IMR-90 (cell line): Measurements from ENCODE around the gene UBE2D4. TPM values are rescaled to one million over a fixed set of nuclear protein-coding genes. Genes with fewer than 3 reads are reported as not detected.
"Not testable (repeated sequence)": the region's sequence is repeated elsewhere in the genome, so short reads cannot be mapped to it uniquely, and the experiment has no call there.

Experiments
- ATAC-seq: fragments of 200-7000 bp; cut with Tn5 transposase; 2 replicates; pipeline ENCODE4 v1.9.1; 2020; ENCODE audit warnings: low read depth, mild to moderate bottlenecking, moderate library complexity
- BruUV-seq: library from RNA; stranded (reverse); fragments of 400-500 nt; replicated peaks from 2 replicates; lab custom pipeline; 2021; lab: Mats Ljungman, UMichigan
- CTCF ChIA-PET: fragments of 300-600 bp; formaldehyde crosslinking; extraction: SDS; loops from one replicate; lab custom pipeline; 2021; ENCODE audit warnings: antibody characterized with exemption; lab: Yijun Ruan, JAX
- POLR2A ChIA-PET: fragments of 300-600 bp; sonication (Branson Sonifier 250); formaldehyde crosslinking; loops from one replicate; lab custom pipeline; 2022; ENCODE audit warnings: antibody characterized with exemption; ENCODE audit not compliant: unreplicated experiment; lab: Charles Lee
- DNase-seq: peaks from one replicate; pipeline ENCODE4 v3.0.0; 2013
- H2AFZ ChIP-seq: replicated peaks from 2 replicates; pipeline ENCODE3; 2013; ENCODE audit warnings: low read length, mild to moderate bottlenecking; ENCODE audit not compliant: poor library complexity
- H2AK5ac ChIP-seq: 2 replicates; pipeline ENCODE4 v1.6.1; 2013; ENCODE audit warnings: low read depth, low read length, inconsistent platforms
- H2AK9ac ChIP-seq: replicated peaks from 2 replicates; pipeline ENCODE3; 2013; ENCODE audit warnings: mild to moderate bottlenecking, low read depth, low read length, moderate library complexity; ENCODE audit not compliant: poor library complexity
- H2BK120ac ChIP-seq: 2 replicates; pipeline ENCODE4 v1.6.1; 2013; ENCODE audit warnings: low read depth, low read length, inconsistent platforms
- H2BK15ac ChIP-seq: 3 replicates; pipeline ENCODE4 v1.6.1; 2013; ENCODE audit warnings: low read depth, low read length, inconsistent platforms
- H2BK20ac ChIP-seq: 2 replicates; pipeline ENCODE4 v1.6.1; 2013; ENCODE audit warnings: low read depth, mild to moderate bottlenecking, inconsistent platforms, low read length, moderate library complexity
- H2BK5ac ChIP-seq: 2 replicates; pipeline ENCODE4 v1.6.1; 2013; ENCODE audit warnings: mild to moderate bottlenecking, low read depth, low read length, inconsistent platforms; ENCODE audit not compliant: poor library complexity, severe bottlenecking
- H3K14ac ChIP-seq: replicated peaks from 2 replicates; pipeline ENCODE4 v1.6.1; 2013; ENCODE audit warnings: low read depth, low read length, inconsistent platforms
- H3K18ac ChIP-seq: 2 replicates; pipeline ENCODE4 v1.6.1; 2013; ENCODE audit warnings: low read depth, low read length, control low read depth
- H3K23ac ChIP-seq: 2 replicates; pipeline ENCODE4 v1.6.1; 2013; ENCODE audit warnings: low read depth, low read length, inconsistent platforms
- H3K27ac ChIP-seq: 2 replicates; pipeline ENCODE4 v1.5.1; 2013; ENCODE audit warnings: mild to moderate bottlenecking, control low read depth, low read length; ENCODE audit not compliant: insufficient read depth
- H3K27me3 ChIP-seq: 2 replicates; pipeline ENCODE4 v1.6.1; 2013; ENCODE audit warnings: low read length; ENCODE audit not compliant: control insufficient read depth, insufficient read depth
- H3K36me3 ChIP-seq: 2 replicates; pipeline ENCODE4 v1.6.1; 2013; ENCODE audit warnings: low read length, mixed read lengths; ENCODE audit not compliant: control insufficient read depth, insufficient read depth
- H3K4ac ChIP-seq: 2 replicates; pipeline ENCODE4 v1.6.1; 2013; ENCODE audit warnings: low read depth, low read length, inconsistent platforms
- H3K4me1 ChIP-seq: 2 replicates; pipeline ENCODE4 v1.6.1; 2013; ENCODE audit warnings: low read length, mixed read lengths; ENCODE audit not compliant: control insufficient read depth, insufficient read depth
- H3K4me2 ChIP-seq: 2 replicates; pipeline ENCODE4 v1.6.1; 2013; ENCODE audit warnings: low read depth, mild to moderate bottlenecking, control low read depth, low read length, moderate library complexity
- H3K4me3 ChIP-seq: 2 replicates; pipeline ENCODE4 v1.5.1; 2013; ENCODE audit warnings: low read depth, mild to moderate bottlenecking, control low read depth, low read length, moderate library complexity; ENCODE audit not compliant: insufficient read depth
- H3K56ac ChIP-seq: 2 replicates; pipeline ENCODE4 v1.6.1; 2013; ENCODE audit warnings: low read length, inconsistent platforms; ENCODE audit not compliant: insufficient read depth; ENCODE audit errors: extremely low read depth
- H3K79me1 ChIP-seq, 2 experiments: 2 replicates each; pipeline ENCODE4 v1.6.1; 2013; ENCODE audit warnings: low read length in 2 of 2, inconsistent platforms in 1 of 2, low read depth in 1 of 2
- H3K9ac ChIP-seq: 2 replicates; pipeline ENCODE4 v1.6.1; 2013; ENCODE audit warnings: low read depth, low read length, control low read depth
- H3K9me1 ChIP-seq: 2 replicates; pipeline ENCODE4 v1.6.1; 2013; ENCODE audit warnings: low read length, inconsistent platforms; ENCODE audit not compliant: insufficient read depth
- H3K9me3 ChIP-seq: 2 replicates; pipeline ENCODE4 v1.6.1; 2013; ENCODE audit warnings: low read length; ENCODE audit not compliant: control insufficient read depth, insufficient read depth
- H4K20me1 ChIP-seq: 2 replicates; pipeline ENCODE4 v1.6.1; 2013; ENCODE audit warnings: low read length, inconsistent platforms; ENCODE audit not compliant: insufficient read depth
- H4K5ac ChIP-seq: 2 replicates; pipeline ENCODE4 v1.6.1; 2013; ENCODE audit warnings: mild to moderate bottlenecking, low read depth, low read length, control low read depth
- H4K8ac ChIP-seq, 2 experiments: 2 replicates each; pipeline ENCODE4 v1.6.1; 2013; ENCODE audit warnings: low read depth in 2 of 2, low read length in 2 of 2, control low read depth in 1 of 2, inconsistent platforms in 1 of 2
- H4K91ac ChIP-seq: 2 replicates; pipeline ENCODE4 v1.6.1; 2013; ENCODE audit warnings: low read depth, low read length, inconsistent platforms; ENCODE audit not compliant: insufficient read depth
- WGBS, 2 experiments: methylation state at CpG; one replicate each; pipeline versions ENCODE4 v1.1.5 to v1.1.7; 2013; ENCODE audit warnings: missing lambda C conversion rate in 2 of 2; ENCODE audit not compliant: insufficient read length in 1 of 2; ENCODE audit errors: extremely low coverage in 2 of 2; 5-methylcytosine and 5-hydroxymethylcytosine counted together
- dilution Hi-C: fragments of 300-500 bp; cut with HindIII; formaldehyde crosslinking; loops from one replicate; pipeline ENCODE4 v1.14.3; 2018; ENCODE audit warnings: low sequenced_read_pairs; ENCODE audit not compliant: unreplicated experiment
- in situ Hi-C: fragments of 300-500 bp; cut with MboI; formaldehyde crosslinking; loops from 3 replicates; pipeline ENCODE4 v1.14.3; 2019; ENCODE audit warnings: low sequenced_read_pairs, inconsistent platforms, mixed read lengths
- intact Hi-C: fragments of 100-400 bp; cut with micrococcal nuclease; formaldehyde crosslinking; loops from 2 replicates; pipeline ENCODE4 v1.10.0; 2022
- polyA plus RNA-seq, 3 experiments: library from polyadenylated mRNA; depleted of rRNA; stranded (reverse); fragments of >200 nt; gene quantifications; 2 replicates each; pipeline ENCODE4 v1.2.3, GENCODE V29; 2012; ENCODE audit warnings: low replicate concordance in 1 of 3
- total RNA-seq: library from RNA; depleted of rRNA; stranded (reverse); fragments of >200 nt; gene quantifications from 2 replicates; pipeline ENCODE4 v1.2.3, GENCODE V29; 2012

The UBE2D4 gene
- total and polyA plus RNA-seq, 2 of the 4 experiments (the other 2 are of a cell fraction) = 9.7 to 10.5 TPM

GRCh38 chr7:43969586-43969985 lies 43.4 kb downstream of the UBE2D4 start:
- H3K27ac ChIP-seq, H4K8ac ChIP-seq, H3K4me1 ChIP-seq, ATAC-seq, H4K5ac ChIP-seq, H3K9me3 ChIP-seq, H3K56ac ChIP-seq, H3K4me2 ChIP-seq, H2BK20ac ChIP-seq, H2AK9ac ChIP-seq, H3K36me3 ChIP-seq, H2AFZ ChIP-seq, POLR2A ChIA-PET, CTCF ChIA-PET, intact Hi-C loops, H3K9me1 ChIP-seq, DNase-seq, H3K79me1 ChIP-seq, H3K4ac ChIP-seq, dilution Hi-C loops, H3K27me3 ChIP-seq, H3K9ac ChIP-seq, H2BK120ac ChIP-seq, H2BK15ac ChIP-seq, H3K4me3 ChIP-seq, H3K23ac ChIP-seq, in situ Hi-C loops, H2BK5ac ChIP-seq, H3K14ac ChIP-seq, H2AK5ac ChIP-seq, BruUV-seq, H4K91ac ChIP-seq, H3K18ac ChIP-seq, H4K20me1 ChIP-seq: not testable (repeated sequence)
- WGBS, 2 experiments = no CpG with 5 or more reads among the region's 11 CpGs

- 100% methylated on average over 2 of the region's 5 CpGs; no CpG with 5 or more reads in 1 of the 2 experiments for WGBS, 2 experiments
- H2AK9ac ChIP-seq, POLR2A ChIA-PET, H3K23ac ChIP-seq, CTCF ChIA-PET, in situ Hi-C loops, H2AK5ac ChIP-seq, H2AFZ ChIP-seq, H3K27ac ChIP-seq, H4K8ac ChIP-seq, H3K9ac ChIP-seq, H3K27me3 ChIP-seq, H3K79me1 ChIP-seq, dilution Hi-C loops, H3K56ac ChIP-seq, DNase-seq, H3K36me3 ChIP-seq, H2BK120ac ChIP-seq, H3K4me2 ChIP-seq, H3K18ac ChIP-seq, H4K5ac ChIP-seq, H3K4ac ChIP-seq, H3K9me1 ChIP-seq, H2BK15ac ChIP-seq, H3K4me3 ChIP-seq, intact Hi-C loops, H3K14ac ChIP-seq, H2BK20ac ChIP-seq, H3K9me3 ChIP-seq, H4K91ac ChIP-seq, ATAC-seq, H4K20me1 ChIP-seq, BruUV-seq, H2BK5ac ChIP-seq, H3K4me1 ChIP-seq: not testable (repeated sequence)
These were observed 44.5 kb downstream of the UBE2D4 start for GRCh38 chr7:43970698-43971097.
